B cell (primary cell): ENCODE results near the gene LARGE1. TPM values are rescaled to one million over a fixed set of nuclear protein-coding genes. Genes with fewer than 3 reads are reported as not detected.

Experiments
- ATAC-seq: fragments of 200-7000 bp; cut with Tn5 transposase; one replicate; pipeline ENCODE4 v1.10.0; 2021; ENCODE audit warnings: low read depth, mild to moderate bottlenecking, moderate number of reproducible peaks, moderate library complexity
- CTCF ChIA-PET: fragments of 350-600 bp; sonication (Branson Sonifier 250); formaldehyde crosslinking; loops from one replicate; lab custom pipeline; 2021; ENCODE audit warnings: antibody characterized with exemption, inconsistent platforms; lab: Charles Lee
- POLR2A ChIA-PET: fragments of 350-600 bp; sonication (Branson Sonifier 250); formaldehyde crosslinking; loops from one replicate; lab custom pipeline; 2021; ENCODE audit warnings: antibody characterized with exemption; lab: Charles Lee
- DNase-seq: peaks from one replicate; pipeline ENCODE4 v3.0.0; 2013
- H2AFZ ChIP-seq: 2 replicates; pipeline ENCODE4 v1.6.1; 2012; ENCODE audit warnings: mild to moderate bottlenecking, low read depth, low read length; ENCODE audit not compliant: insufficient read depth, poor library complexity, severe bottlenecking
- H3K27ac ChIP-seq, 2 donors: 1 replicate in 1 of 2; 2 replicates in 1 of 2; pipeline ENCODE4 v1.5.1; 2012 to 2013; ENCODE audit warnings: low read length in 2 of 2, mild to moderate bottlenecking in 2 of 2, moderate library complexity in 1 of 2
- H3K27me3 ChIP-seq, 4 experiments: fragments of 200-600 bp in 1 of 4; sonication (generic) in 1 of 4; replicated peaks in 1 of 4; 1 replicate in 2 of 4; 2 replicates in 2 of 4; pipeline versions ENCODE4 v1.6.1 to v1.7.0; 2013 to 2016; ENCODE audit warnings: low read length in 3 of 4, mild to moderate bottlenecking in 2 of 4, mixed read lengths in 1 of 4, moderate library complexity in 1 of 4; ENCODE audit not compliant: insufficient read depth in 4 of 4, control insufficient read depth in 3 of 4; ENCODE audit errors: control extremely low read depth in 1 of 4
- H3K36me3 ChIP-seq, 2 experiments: replicated peaks in 1 of 2; 1 replicate in 1 of 2; 2 replicates in 1 of 2; pipeline versions ENCODE4 v1.6.1 to v1.7.1; 2013; ENCODE audit warnings: low read length in 1 of 2; ENCODE audit not compliant: insufficient read depth in 2 of 2, control insufficient read depth in 1 of 2; ENCODE audit errors: control extremely low read depth in 1 of 2, extremely low read depth in 1 of 2
- H3K4me1 ChIP-seq, 2 donors: fragments of 200-600 bp in 1 of 2; sonication (generic) in 1 of 2; 1 replicate in 1 of 2; 2 replicates in 1 of 2; pipeline versions ENCODE4 v1.5.1 to v1.6.1; 2013 to 2017; ENCODE audit warnings: low read length in 2 of 2; ENCODE audit not compliant: control insufficient read depth in 2 of 2, insufficient read depth in 2 of 2
- H3K4me2 ChIP-seq: replicated peaks from 2 replicates; pipeline ENCODE3; 2012; ENCODE audit warnings: mild to moderate bottlenecking, low read depth, low read length; ENCODE audit not compliant: poor library complexity, severe bottlenecking
- H3K4me3 ChIP-seq, 5 experiments: fragments of 200-600 bp in 1 of 5; sonication (generic) in 1 of 5; 1 replicate in 3 of 5; 2 replicates in 2 of 5; pipeline versions ENCODE4 v1.5.1 to v1.7.0; 2011 to 2016; ENCODE audit warnings: low read length in 4 of 5, mild to moderate bottlenecking in 4 of 5, low read depth in 2 of 5, control low read depth in 1 of 5, moderate library complexity in 1 of 5; ENCODE audit not compliant: insufficient read depth in 1 of 5; ENCODE audit errors: control extremely low read depth in 1 of 5, extremely low read depth in 1 of 5
- H3K79me2 ChIP-seq: fragments of 200-600 bp; sonication (generic); one replicate; pipeline ENCODE4 v1.6.0; 2016; ENCODE audit warnings: low read length; ENCODE audit not compliant: control insufficient read depth, insufficient read depth
- H3K9ac ChIP-seq: fragments of 200-600 bp; sonication (generic); 2 replicates; pipeline ENCODE4 v1.6.1; 2017; ENCODE audit warnings: mild to moderate bottlenecking, low read length, moderate library complexity
- H3K9me3 ChIP-seq, 3 donors: one replicate each; pipeline versions ENCODE4 v1.6.1 to v1.7.1; 2013; ENCODE audit warnings: low read length in 2 of 3; ENCODE audit not compliant: control insufficient read depth in 2 of 3, insufficient read depth in 1 of 3; ENCODE audit errors: control extremely low read depth in 1 of 3
- H4K20me1 ChIP-seq: 2 replicates; pipeline ENCODE4 v1.6.0; 2012; ENCODE audit warnings: mild to moderate bottlenecking, low read length; ENCODE audit not compliant: insufficient read depth, control insufficient read depth, poor library complexity, severe bottlenecking
- H3K27ac Mint-ChIP-seq: one replicate; pipeline ENCODE4 v1.8.0; 2021; ENCODE audit warnings: mixed read lengths
- H3K27me3 Mint-ChIP-seq: one replicate; pipeline ENCODE4 v1.8.0; 2021; ENCODE audit warnings: mixed read lengths
- H3K4me1 Mint-ChIP-seq: one replicate; pipeline ENCODE4 v1.8.0; 2021; ENCODE audit warnings: mixed read lengths
- H3K4me3 Mint-ChIP-seq: one replicate; pipeline ENCODE4 v1.8.0; 2021; ENCODE audit warnings: mixed read lengths
- H3K9me3 Mint-ChIP-seq: one replicate; pipeline ENCODE4 v1.8.0; 2022; ENCODE audit warnings: mixed read lengths; ENCODE audit not compliant: insufficient read depth
- EZH2 ChIP-seq: IDR thresholded peaks from 2 replicates; pipeline ENCODE4 v1.6.1; 2012; ENCODE audit warnings: borderline replicate concordance, low read depth, mild to moderate bottlenecking, moderate library complexity, low read length; ENCODE audit not compliant: insufficient read depth, poor library complexity, severe bottlenecking
- WGBS: methylation state at CpG from one replicate; pipeline ENCODE4 v1.1.5; 2013; ENCODE audit warnings: missing lambda C conversion rate; ENCODE audit not compliant: insufficient coverage; 5-methylcytosine and 5-hydroxymethylcytosine counted together
- intact Hi-C: fragments of 100-400 bp; cut with micrococcal nuclease; formaldehyde crosslinking; loops from one replicate; pipeline ENCODE4 v1.10.0; 2022
- polyA plus RNA-seq: library from polyadenylated mRNA; depleted of rRNA; stranded (reverse); fragments of >200 nt; gene quantifications from 2 replicates; pipeline ENCODE4 v1.2.3, GENCODE V29; 2012
- total RNA-seq, 2 donors: library from RNA; stranded (reverse); fragments of 120-200 nt in 1 of 2; gene quantifications; 1 replicate in 1 of 2; 2 replicates in 1 of 2; pipeline versions ENCODE4 v1.2.3 to v1.2.4, GENCODE V29; 2013 to 2022
- TF ChIP-seq, protein P1 (sequence below): fragments of 200-600 bp; IDR thresholded peaks from one replicate; pipeline ENCODE4 v1.8.0; 2022; ENCODE audit warnings: antibody characterized with exemption, mild to moderate bottlenecking

The LARGE1 gene
- total and polyA plus RNA-seq, 2 donors (not counting 1 experiment from before 2014, with no cell fraction given): 20.7 to 82.0 TPM

DNA sequence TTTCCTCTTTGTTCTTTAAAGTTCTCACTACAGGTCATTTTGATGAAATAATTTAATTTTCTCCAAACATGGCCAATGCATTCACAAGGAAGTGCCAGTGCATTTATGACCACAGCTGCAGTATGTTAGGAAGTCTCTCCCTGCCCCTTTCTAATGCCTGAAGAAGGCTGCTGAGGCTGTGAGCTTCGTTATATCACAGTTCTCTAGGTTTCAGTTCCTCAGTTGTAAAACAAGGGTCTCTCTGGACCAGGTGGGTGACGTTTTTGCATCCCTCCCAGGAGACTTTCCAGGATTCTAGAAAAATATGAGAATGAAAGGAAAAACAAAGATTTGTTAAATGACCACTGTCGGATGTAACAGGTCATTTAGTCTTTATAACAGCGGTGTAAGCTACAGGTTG, 171.6 kb downstream of the LARGE1 start:
- peaks cover 0 to 4% of the 10 kb centered on the region in 2 experiments for H3K36me3 ChIP-seq
- Mint-ChIP-seq H3K9me3 (peaks cover 2% of the 10 kb centered on the region), H3K4me1 (peaks cover 32% of the 10 kb centered on the region), H3K27ac (no peak overlapping the region), H3K4me3 (no peak overlapping the region), H3K27me3 (no peaks in the 10 kb centered on the region)
- peaks cover 26% of the 10 kb centered on the region for H3K79me2 ChIP-seq
- H3K9me3 ChIP-seq: peaks cover 0 to 6% (median 0%) of the 10 kb centered on the region in 3 donors
- H3K27ac ChIP-seq: no peak overlapping the region
- H4K20me1 ChIP-seq: peaks cover 52% of the 10 kb centered on the region
- no peak for TF ChIP-seq EZH2
- TF ChIP-seq, protein P1, sequence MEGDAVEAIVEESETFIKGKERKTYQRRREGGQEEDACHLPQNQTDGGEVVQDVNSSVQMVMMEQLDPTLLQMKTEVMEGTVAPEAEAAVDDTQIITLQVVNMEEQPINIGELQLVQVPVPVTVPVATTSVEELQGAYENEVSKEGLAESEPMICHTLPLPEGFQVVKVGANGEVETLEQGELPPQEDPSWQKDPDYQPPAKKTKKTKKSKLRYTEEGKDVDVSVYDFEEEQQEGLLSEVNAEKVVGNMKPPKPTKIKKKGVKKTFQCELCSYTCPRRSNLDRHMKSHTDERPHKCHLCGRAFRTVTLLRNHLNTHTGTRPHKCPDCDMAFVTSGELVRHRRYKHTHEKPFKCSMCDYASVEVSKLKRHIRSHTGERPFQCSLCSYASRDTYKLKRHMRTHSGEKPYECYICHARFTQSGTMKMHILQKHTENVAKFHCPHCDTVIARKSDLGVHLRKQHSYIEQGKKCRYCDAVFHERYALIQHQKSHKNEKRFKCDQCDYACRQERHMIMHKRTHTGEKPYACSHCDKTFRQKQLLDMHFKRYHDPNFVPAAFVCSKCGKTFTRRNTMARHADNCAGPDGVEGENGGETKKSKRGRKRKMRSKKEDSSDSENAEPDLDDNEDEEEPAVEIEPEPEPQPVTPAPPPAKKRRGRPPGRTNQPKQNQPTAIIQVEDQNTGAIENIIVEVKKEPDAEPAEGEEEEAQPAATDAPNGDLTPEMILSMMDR: no peak
- no peak overlapping the region for H3K4me3 ChIP-seq
- ChIA-PET CTCF (interaction anchor here (0.6 to 2.4 kb wide), 4 partner anchors 174 to 447 kb away, joined by 3 to 7 read pairs (median 5); no protein-coding TSS in a partner anchor), POLR2A (no interaction called here)
- no peak overlapping the region for H2AFZ ChIP-seq
- no peaks in the 10 kb centered on the region for H3K27me3 ChIP-seq
- peaks cover 9 to 16% of the 10 kb centered on the region in 2 donors for H3K4me1 ChIP-seq
- ATAC-seq: no peak
- WGBS: 100% methylated on average over 2 of the region's 4 CpGs
- intact Hi-C loops: no loop called here
- peak; percentile 14 for DNase-seq
- H3K9ac ChIP-seq: no peak overlapping the region
- no peak overlapping the region for H3K4me2 ChIP-seq

DNA sequence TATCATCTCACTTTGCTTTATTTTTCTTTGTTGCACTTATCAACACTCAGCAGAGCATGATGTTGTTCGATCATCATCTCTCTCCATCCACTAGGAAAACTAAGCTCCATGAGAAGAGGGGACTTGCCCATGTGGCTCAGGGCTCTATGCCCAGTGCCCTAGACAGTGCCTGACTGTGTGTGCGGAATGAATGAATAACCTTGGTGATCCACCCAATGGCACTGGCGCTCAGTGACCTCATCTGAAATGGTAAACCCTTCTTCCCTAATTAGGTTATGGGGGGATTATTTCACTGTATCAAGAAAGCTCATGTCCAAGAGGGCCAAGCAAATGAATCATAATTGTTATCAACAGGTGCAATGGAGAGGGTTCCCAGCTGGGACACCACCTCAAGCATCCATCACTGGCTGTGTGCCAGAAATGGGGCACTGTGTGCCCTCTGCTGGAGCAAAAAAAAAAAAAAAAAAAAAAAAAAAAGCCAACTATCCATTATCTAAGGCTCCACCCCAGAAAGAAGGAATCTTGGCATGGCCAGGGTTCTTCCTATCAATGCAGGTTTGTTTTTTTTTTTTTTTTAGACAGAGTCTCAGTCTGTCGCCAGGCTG, 172.6 kb downstream of the LARGE1 start:
- no peak for ATAC-seq
- intact Hi-C loops: no loop called here

More for the DNA sequence above, 172.6 kb downstream of the LARGE1 start:
- Histone ChIP-seq H3K4me2 (no peak overlapping the region), H2AFZ (no peak overlapping the region), H3K79me2 (peaks cover 26% of the 10 kb centered on the region), H3K36me3 (no peaks in the 10 kb centered on the region), H3K27me3 (no peaks in the 10 kb centered on the region), H3K4me3 (no peak overlapping the region), H3K9ac (no peak overlapping the region), H3K27ac (no peak overlapping the region), H3K9me3 (peaks cover 0 to 4% (median 0%) of the 10 kb centered on the region in 3 donors), H3K4me1 (peaks cover 9 to 16% of the 10 kb centered on the region in 2 donors), H4K20me1 (peaks cover 57% of the 10 kb centered on the region)
- H3K4me3 Mint-ChIP-seq: no peak overlapping the region
- ChIA-PET CTCF (interaction anchor here (0.7 to 2.4 kb wide), 6 partner anchors 111 to 446 kb away, joined by 3 to 7 read pairs (median 4); no protein-coding TSS in a partner anchor), POLR2A (interaction anchor here (0.7 kb wide), 1 partner anchor 157 kb away, joined by 15 read pairs; no protein-coding TSS in a partner anchor)
- H3K27me3 Mint-ChIP-seq: no peaks in the 10 kb centered on the region
- DNase-seq: peak; percentile 14
- peaks cover 42% of the 10 kb centered on the region for H3K4me1 Mint-ChIP-seq
- H3K9me3 Mint-ChIP-seq: peaks cover 2% of the 10 kb centered on the region
- H3K27ac Mint-ChIP-seq: no peak overlapping the region
- WGBS: 100% methylated on average over 2 of the region's 4 CpGs
- no peak for TF ChIP-seq EZH2
- TF ChIP-seq, protein P1: no peak
